NCI-H146 treated with DMSO at 0.1 percent for 48 hours (cell line): ENCODE data around the gene GPAT2.
"Not testable (repeated sequence)": the region's sequence is repeated elsewhere in the genome, so short reads cannot be mapped to it uniquely, and the experiment has no call there.

ENCODE experiments used
- DNase-seq: peaks from one replicate; lab custom pipeline; 2025; ENCODE audit not compliant: unreplicated experiment; lab: John Stamatoyannopoulos, UW

GPAT2 gene

GRCh38 chr2:96023701-96024100 lies 11.0 kb downstream of the GPAT2 start:
- DNase-seq, result not testable (repeated sequence)

- not testable (repeated sequence) for DNase-seq
Measured at GRCh38 chr2:96022701-96023447, 11.8 kb downstream of the GPAT2 start.

- DNase-seq, result not testable (repeated sequence)
Measured at GRCh38 chr2:96022126-96022525, 12.6 kb downstream of the GPAT2 start.

DNA sequence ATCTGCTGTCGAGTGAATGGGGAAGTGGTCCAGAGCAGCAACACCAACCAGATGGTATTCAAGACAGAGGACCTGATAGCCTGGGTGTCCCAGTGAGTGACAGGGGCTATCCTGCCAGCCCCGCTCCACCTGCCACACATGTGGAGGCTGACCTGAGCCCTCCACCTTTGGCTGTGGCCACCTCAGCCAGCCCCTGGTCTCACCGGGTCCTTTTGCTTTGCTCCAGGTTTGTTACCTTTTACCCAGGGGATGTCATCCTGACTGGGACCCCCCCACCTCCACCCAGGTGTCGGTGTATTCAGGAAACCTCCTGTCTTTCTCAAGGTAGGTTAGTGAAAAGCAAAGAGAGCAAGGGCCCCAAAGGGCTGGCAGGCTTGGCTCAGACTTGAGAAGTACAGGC lies 13.6 kb downstream of the GPAT2 start:
- DNase-seq, result not testable (repeated sequence)

- not testable (repeated sequence) for DNase-seq
Measured at GRCh38 chr2:96019909-96020590, 14.7 kb downstream of the GPAT2 start.

GRCh38 chr2:96016321-96016720 lies 18.4 kb downstream of the GPAT2 start:
- not testable (repeated sequence) for DNase-seq

DNA sequence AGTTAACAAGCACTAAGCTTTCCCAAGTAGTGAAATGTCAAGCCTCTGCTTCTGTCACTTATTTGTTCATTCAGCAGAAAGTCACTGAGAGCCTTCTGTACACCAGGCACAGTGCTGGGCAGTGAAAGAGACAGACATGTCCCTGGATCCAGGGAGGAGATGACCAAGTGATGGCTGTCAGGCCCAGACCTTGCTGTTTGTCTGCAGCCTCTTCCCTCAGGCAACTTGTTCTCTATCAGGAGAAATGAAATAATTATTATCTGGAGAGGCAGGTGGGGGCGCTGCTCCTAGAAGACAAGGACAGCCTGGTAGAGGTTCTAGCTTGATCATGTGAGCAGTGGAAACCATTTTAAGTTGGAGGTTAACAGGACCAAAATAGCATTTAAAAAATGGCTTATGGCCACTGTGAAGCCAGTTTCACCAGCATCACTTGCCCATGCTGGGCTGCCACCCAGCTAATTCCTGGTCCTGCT lies 21.9 kb downstream of the GPAT2 start:
- not testable (repeated sequence) for DNase-seq

- DNase-seq, result not testable (repeated sequence)
Measured at GRCh38 chr2:96012086-96012791, 22.5 kb downstream of the GPAT2 start.

DNA sequence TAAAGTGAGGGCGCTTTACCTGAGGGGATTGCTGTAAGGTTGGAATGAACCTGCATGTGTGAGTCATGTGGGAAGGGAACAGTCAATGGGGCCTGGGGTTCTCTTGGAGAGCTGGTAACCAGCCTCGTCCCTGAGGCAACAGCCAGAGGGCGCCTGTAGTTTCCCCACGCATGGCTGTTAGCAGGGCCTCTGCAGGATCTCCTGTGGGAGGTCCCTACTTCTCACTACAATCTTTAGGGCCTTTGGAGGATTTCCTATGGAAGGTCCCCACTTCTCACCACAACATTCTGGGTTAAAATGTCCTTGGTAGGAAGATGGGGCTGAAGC lies 23.6 kb downstream of the GPAT2 start:
- not testable (repeated sequence) for DNase-seq

DNA sequence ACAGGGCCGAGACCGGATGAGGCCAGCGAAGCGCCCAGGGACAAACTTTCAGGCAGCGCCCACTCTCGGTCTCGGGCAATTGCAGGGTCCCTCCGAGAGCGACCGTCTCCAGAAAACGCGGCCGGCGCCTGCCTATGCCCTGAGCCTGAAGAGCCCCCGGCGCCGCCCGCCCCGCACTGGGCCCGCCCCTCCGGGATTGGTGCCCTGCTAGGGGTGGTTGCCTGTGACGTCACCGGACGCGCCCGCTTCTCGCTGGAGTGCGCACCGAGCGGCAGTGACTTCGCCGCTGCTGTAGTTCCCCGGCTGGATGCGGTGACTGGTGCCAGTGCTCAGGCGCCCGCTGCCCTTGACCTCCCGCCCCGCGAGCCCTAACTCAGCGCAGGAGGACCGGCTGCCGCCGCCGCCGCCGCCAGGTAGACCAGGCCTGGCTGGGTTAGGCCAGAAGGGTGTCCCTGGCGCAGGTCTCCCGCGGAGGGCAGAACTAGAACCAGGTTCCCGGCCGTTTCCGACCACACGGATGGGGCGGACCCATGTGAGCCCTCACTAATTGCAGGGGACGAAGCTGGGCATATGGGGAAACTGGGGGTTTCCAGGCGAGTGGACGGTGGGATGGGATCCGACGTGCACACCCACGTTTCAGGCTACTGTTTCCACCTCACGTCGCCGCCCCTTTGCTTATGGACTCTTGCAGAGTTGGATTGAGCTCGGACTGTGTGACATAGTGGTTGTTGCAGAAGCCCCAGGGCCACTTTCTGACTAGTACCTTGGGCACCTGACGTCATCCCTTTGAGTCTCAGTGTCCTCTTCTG lies 24.2 kb downstream of the GPAT2 start:
- DNase-seq, result not testable (repeated sequence)

GRCh38 chr2:96009833-96010232 lies 24.9 kb downstream of the GPAT2 start:
- DNase-seq, result not testable (repeated sequence)

DNA sequence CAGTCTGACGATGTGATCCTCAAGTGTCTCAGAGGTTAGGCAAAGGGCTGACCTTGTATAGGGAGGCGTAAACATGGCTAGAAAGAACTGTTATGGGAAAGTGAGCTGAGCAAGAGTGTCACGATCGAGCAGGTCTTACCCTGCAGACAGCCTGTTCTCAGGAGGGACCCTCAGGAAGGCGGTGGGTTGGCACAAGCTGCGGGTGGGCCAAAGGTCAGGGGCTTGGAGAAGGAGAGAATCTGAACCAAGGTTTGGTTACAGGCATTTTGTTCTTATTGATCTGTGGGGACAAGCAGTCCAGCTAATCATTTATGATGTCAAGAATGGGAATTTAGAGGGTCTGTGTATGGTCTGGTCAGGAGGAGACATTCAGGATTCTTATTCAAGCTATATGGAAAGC lies 26.7 kb downstream of the GPAT2 start:
- not testable (repeated sequence) for DNase-seq

DNA sequence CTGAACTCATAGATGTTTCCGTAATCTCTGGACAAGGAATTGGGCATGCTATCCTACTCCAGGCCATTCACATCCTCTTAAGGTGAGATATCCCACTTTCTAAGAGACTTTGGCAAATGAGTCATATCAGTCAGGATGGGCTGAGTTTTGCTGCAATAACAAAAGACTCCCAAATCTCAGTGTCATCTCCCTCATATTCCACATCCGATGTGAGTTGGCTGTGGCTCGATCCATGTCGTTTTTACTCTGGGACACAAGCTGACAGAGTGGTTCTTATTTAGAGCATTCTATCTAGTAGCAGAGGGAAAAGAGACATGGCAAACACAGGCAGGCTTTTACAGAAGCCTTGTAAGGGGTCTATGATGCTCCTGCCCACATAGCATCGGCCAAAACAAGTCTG lies 28.5 kb downstream of the GPAT2 start:
- not testable (repeated sequence) for DNase-seq

GRCh38 chr2:95992520-95993272 lies 42.0 kb downstream of the GPAT2 start:
- DNase-seq, result not testable (repeated sequence)

GRCh38 chr2:95992102-95992501 lies 42.6 kb downstream of the GPAT2 start:
- not testable (repeated sequence) for DNase-seq

DNA sequence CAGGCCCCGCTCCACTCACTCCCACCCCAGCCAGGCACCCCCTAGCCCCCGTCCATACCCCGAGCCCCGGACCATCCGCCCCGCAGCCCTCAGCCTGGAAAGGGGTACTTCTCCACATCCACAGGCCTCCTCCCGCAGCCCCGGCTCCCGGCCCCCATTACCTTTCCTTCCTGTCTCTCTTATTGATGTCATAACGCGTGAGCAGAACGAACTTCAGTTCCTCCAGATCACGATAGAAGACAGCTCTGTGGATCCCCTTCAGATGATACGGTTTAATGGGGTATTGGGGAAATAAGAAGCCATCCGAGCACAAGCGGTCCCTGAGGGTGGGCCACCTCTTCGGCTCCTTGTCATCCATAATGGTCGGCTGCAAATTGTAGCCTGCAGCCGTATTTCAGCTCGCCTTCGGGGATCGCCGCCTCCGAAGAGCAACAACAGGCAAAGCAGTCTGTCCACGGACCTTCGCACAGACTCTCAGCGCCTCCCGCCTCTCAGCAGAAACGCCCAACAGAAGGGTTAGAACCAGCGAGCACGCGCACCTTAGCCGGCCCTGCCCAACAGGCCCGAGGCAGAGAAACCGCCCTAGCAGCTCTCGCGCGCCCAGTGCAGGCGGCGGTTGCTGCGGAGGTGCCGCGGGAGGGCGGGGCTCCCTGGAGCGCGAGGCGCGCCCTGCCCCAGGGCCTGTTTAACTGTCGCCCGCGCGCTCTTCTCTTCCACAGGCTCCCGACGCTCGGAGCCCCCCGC lies 43.2 kb downstream of the GPAT2 start, which contains the start of gene ANKRD36C:
Gene ANKRD36C (minus strand): TSS at position 474 of the 744 bp plus-strand sequence. CDS start 116 bp downstream, at position 358.
- DNase-seq, result not testable (repeated sequence)

- not testable (repeated sequence) for DNase-seq
Measured at GRCh38 chr2:95990884-95991283, 43.8 kb downstream of the GPAT2 start.
